ENCODE results near the gene COL23A1.
"Not testable (repeated sequence)": the region's sequence is repeated elsewhere in the genome, so short reads cannot be mapped to it uniquely, and the experiment has no call there.

COL23A1 gene

GRCh38 chr5:178487911-178488600 is 102.1 kb downstream of the COL23A1 start:
- H3K27ac ChIP-seq (ENCODE audit: low read depth, low read length): no peak overlapping the region
- peaks cover 0 to 9% (median 6%) of the 10 kb centered on the region in 5 donors for H3K27me3 ChIP-seq (ENCODE audit: control insufficient read depth in 5 of 5, insufficient read depth in 4 of 5, low read length in 5 of 5)
- peaks cover 0 to 8% (median 7%) of the 10 kb centered on the region in 5 donors for H3K9me3 ChIP-seq (ENCODE audit: control insufficient read depth in 5 of 5, low read length in 5 of 5)
- no peaks in the 10 kb centered on the region for H3K36me3 ChIP-seq (ENCODE audit: control insufficient read depth in 5 of 5, insufficient read depth in 5 of 5, low read length in 5 of 5)
- no peak overlapping the region for H3K9ac ChIP-seq (ENCODE audit: low read length in 5 of 5)
- no peaks in the 10 kb centered on the region for H3K4me1 ChIP-seq (ENCODE audit: control insufficient read depth in 5 of 5, insufficient read depth in 5 of 5, low read length in 5 of 5)
- H3K4me3 ChIP-seq (ENCODE audit: low read depth in 1 of 5, low read length in 5 of 5): no peak overlapping the region

- H3K4me3 ChIP-seq (ENCODE audit: low read depth in 1 of 5, low read length in 5 of 5); H3K9me3 ChIP-seq (ENCODE audit: control insufficient read depth in 5 of 5, low read length in 5 of 5); H3K4me1 ChIP-seq (ENCODE audit: control insufficient read depth in 5 of 5, insufficient read depth in 5 of 5, low read length in 5 of 5); H3K9ac ChIP-seq (ENCODE audit: low read length in 5 of 5); H3K27ac ChIP-seq (ENCODE audit: low read depth, low read length); H3K27me3 ChIP-seq (ENCODE audit: control insufficient read depth in 5 of 5, insufficient read depth in 4 of 5, low read length in 5 of 5); H3K36me3 ChIP-seq (ENCODE audit: control insufficient read depth in 5 of 5, insufficient read depth in 5 of 5, low read length in 5 of 5): not testable (repeated sequence)
Observed at GRCh38 chr5:178486878-178487512, 103.2 kb downstream of the COL23A1 start.

GRCh38 chr5:178486239-178486641 is 104.0 kb downstream of the COL23A1 start:
- H3K27ac ChIP-seq (ENCODE audit: low read depth, low read length): no peak overlapping the region

GRCh38 chr5:178483620-178484019 is 106.6 kb downstream of the COL23A1 start:
- H3K4me3 ChIP-seq (ENCODE audit: low read depth in 1 of 5, low read length in 5 of 5): no peak overlapping the region

More at GRCh38 chr5:178486239-178486641, 104.0 kb downstream of the COL23A1 start:
- Histone ChIP-seq H3K36me3 (ENCODE audit: control insufficient read depth in 5 of 5, insufficient read depth in 5 of 5, low read length in 5 of 5) (no peaks in the 10 kb centered on the region), H3K4me3 (ENCODE audit: low read depth in 1 of 5, low read length in 5 of 5) (no peak overlapping the region), H3K9me3 (ENCODE audit: control insufficient read depth in 5 of 5, low read length in 5 of 5) (peaks cover 0 to 7% (median 4%) of the 10 kb centered on the region in 5 donors), H3K9ac (ENCODE audit: low read length in 5 of 5) (no peak overlapping the region), H3K27me3 (ENCODE audit: control insufficient read depth in 5 of 5, insufficient read depth in 4 of 5, low read length in 5 of 5) (peaks cover 0 to 9% (median 6%) of the 10 kb centered on the region in 5 donors), H3K4me1 (ENCODE audit: control insufficient read depth in 5 of 5, insufficient read depth in 5 of 5, low read length in 5 of 5) (no peaks in the 10 kb centered on the region)

GRCh38 chr5:178479261-178479660 is 110.9 kb downstream of the COL23A1 start:
- Histone ChIP-seq H3K4me1 (ENCODE audit: control insufficient read depth in 5 of 5, insufficient read depth in 5 of 5, low read length in 5 of 5) (peaks cover 0 to 14% (median 0%) of the 10 kb centered on the region in 5 donors), H3K27me3 (ENCODE audit: control insufficient read depth in 5 of 5, insufficient read depth in 4 of 5, low read length in 5 of 5) (peaks cover 0 to 3% (median 0%) of the 10 kb centered on the region in 5 donors), H3K4me3 (ENCODE audit: low read depth in 1 of 5, low read length in 5 of 5) (no peak overlapping the region), H3K9ac (ENCODE audit: low read length in 5 of 5) (no peak overlapping the region), H3K36me3 (ENCODE audit: control insufficient read depth in 5 of 5, insufficient read depth in 5 of 5, low read length in 5 of 5) (no peaks in the 10 kb centered on the region), H3K27ac (ENCODE audit: low read depth, low read length) (no peak overlapping the region), H3K9me3 (ENCODE audit: control insufficient read depth in 5 of 5, low read length in 5 of 5) (peaks cover 0 to 5% (median 0%) of the 10 kb centered on the region in 5 donors)

More at GRCh38 chr5:178483620-178484019, 106.6 kb downstream of the COL23A1 start:
- H3K27me3 ChIP-seq (ENCODE audit: control insufficient read depth in 5 of 5, insufficient read depth in 4 of 5, low read length in 5 of 5): peaks cover 0 to 6% (median 2%) of the 10 kb centered on the region in 5 donors
- peaks cover 0 to under 1% (median 0%) of the 10 kb centered on the region in 5 donors for H3K4me1 ChIP-seq (ENCODE audit: control insufficient read depth in 5 of 5, insufficient read depth in 5 of 5, low read length in 5 of 5)
- no peaks in the 10 kb centered on the region for H3K36me3 ChIP-seq (ENCODE audit: control insufficient read depth in 5 of 5, insufficient read depth in 5 of 5, low read length in 5 of 5)
- H3K27ac ChIP-seq (ENCODE audit: low read depth, low read length): no peak overlapping the region
- H3K9me3 ChIP-seq (ENCODE audit: control insufficient read depth in 5 of 5, low read length in 5 of 5): no peaks in the 10 kb centered on the region
- no peak overlapping the region for H3K9ac ChIP-seq (ENCODE audit: low read length in 5 of 5)

- Histone ChIP-seq H3K27me3 (ENCODE audit: control insufficient read depth in 5 of 5, insufficient read depth in 4 of 5, low read length in 5 of 5) (peaks cover 0 to 3% (median 0%) of the 10 kb centered on the region in 5 donors), H3K4me1 (ENCODE audit: control insufficient read depth in 5 of 5, insufficient read depth in 5 of 5, low read length in 5 of 5) (peaks cover 0 to 14% (median 0%) of the 10 kb centered on the region in 5 donors), H3K4me3 (ENCODE audit: low read depth in 1 of 5, low read length in 5 of 5) (no peak overlapping the region), H3K9me3 (ENCODE audit: control insufficient read depth in 5 of 5, low read length in 5 of 5) (peaks cover 0 to 5% (median 0%) of the 10 kb centered on the region in 5 donors), H3K27ac (ENCODE audit: low read depth, low read length) (no peak overlapping the region), H3K9ac (ENCODE audit: low read length in 5 of 5) (no peak overlapping the region), H3K36me3 (ENCODE audit: control insufficient read depth in 5 of 5, insufficient read depth in 5 of 5, low read length in 5 of 5) (no peaks in the 10 kb centered on the region)
Observed at GRCh38 chr5:178478370-178478769, 111.8 kb downstream of the COL23A1 start.

- Histone ChIP-seq H3K27me3 (ENCODE audit: control insufficient read depth in 5 of 5, insufficient read depth in 4 of 5, low read length in 5 of 5) (peaks cover 0 to 3% (median 0%) of the 10 kb centered on the region in 5 donors), H3K4me3 (ENCODE audit: low read depth in 1 of 5, low read length in 5 of 5) (no peak overlapping the region), H3K27ac (ENCODE audit: low read depth, low read length) (no peak overlapping the region), H3K9ac (ENCODE audit: low read length in 5 of 5) (no peak overlapping the region), H3K9me3 (ENCODE audit: control insufficient read depth in 5 of 5, low read length in 5 of 5) (peaks cover 0 to 5% (median 0%) of the 10 kb centered on the region in 5 donors), H3K4me1 (ENCODE audit: control insufficient read depth in 5 of 5, insufficient read depth in 5 of 5, low read length in 5 of 5) (peaks cover 0 to 14% (median 0%) of the 10 kb centered on the region in 5 donors), H3K36me3 (ENCODE audit: control insufficient read depth in 5 of 5, insufficient read depth in 5 of 5, low read length in 5 of 5) (no peaks in the 10 kb centered on the region)
Observed at GRCh38 chr5:178477802-178478201, 112.4 kb downstream of the COL23A1 start.

GRCh38 chr5:178476972-178477754 is 113.0 kb downstream of the COL23A1 start:
- no peak overlapping the region for H3K27ac ChIP-seq (ENCODE audit: low read depth, low read length)
- no peak overlapping the region for H3K4me3 ChIP-seq (ENCODE audit: low read depth in 1 of 5, low read length in 5 of 5)

GRCh38 chr5:178476531-178476930 is 113.7 kb downstream of the COL23A1 start:
- Histone ChIP-seq H3K4me1 (ENCODE audit: control insufficient read depth in 5 of 5, insufficient read depth in 5 of 5, low read length in 5 of 5) (peaks cover 0 to 14% (median 0%) of the 10 kb centered on the region in 5 donors), H3K27ac (ENCODE audit: low read depth, low read length) (no peak overlapping the region), H3K4me3 (ENCODE audit: low read depth in 1 of 5, low read length in 5 of 5) (no peak overlapping the region)

More at GRCh38 chr5:178476972-178477754, 113.0 kb downstream of the COL23A1 start:
- Histone ChIP-seq H3K36me3 (ENCODE audit: control insufficient read depth in 5 of 5, insufficient read depth in 5 of 5, low read length in 5 of 5) (no peaks in the 10 kb centered on the region), H3K4me1 (ENCODE audit: control insufficient read depth in 5 of 5, insufficient read depth in 5 of 5, low read length in 5 of 5) (peaks cover 0 to 14% (median 0%) of the 10 kb centered on the region in 5 donors), H3K9me3 (ENCODE audit: control insufficient read depth in 5 of 5, low read length in 5 of 5) (peaks cover 0 to 5% (median 0%) of the 10 kb centered on the region in 5 donors), H3K9ac (ENCODE audit: low read length in 5 of 5) (no peak overlapping the region), H3K27me3 (ENCODE audit: control insufficient read depth in 5 of 5, insufficient read depth in 4 of 5, low read length in 5 of 5) (peaks cover 0 to 3% (median 0%) of the 10 kb centered on the region in 5 donors)

More at GRCh38 chr5:178476531-178476930, 113.7 kb downstream of the COL23A1 start:
- peaks cover 0 to 5% (median 0%) of the 10 kb centered on the region in 5 donors for H3K9me3 ChIP-seq (ENCODE audit: control insufficient read depth in 5 of 5, low read length in 5 of 5)
- no peak overlapping the region for H3K9ac ChIP-seq (ENCODE audit: low read length in 5 of 5)
- no peaks in the 10 kb centered on the region for H3K36me3 ChIP-seq (ENCODE audit: control insufficient read depth in 5 of 5, insufficient read depth in 5 of 5, low read length in 5 of 5)
- H3K27me3 ChIP-seq (ENCODE audit: control insufficient read depth in 5 of 5, insufficient read depth in 4 of 5, low read length in 5 of 5): peaks cover 0 to 3% (median 0%) of the 10 kb centered on the region in 5 donors
